Left renal pelvis (tissue), 4 donors: ENCODE results near the gene SYT2. TPM values are rescaled to one million over a fixed set of nuclear protein-coding genes. Genes with fewer than 3 reads are reported as not detected.

Experiments used
- DNase-seq, 4 donors: peaks; one replicate each; pipeline ENCODE4 v3.0.0-alpha.2; 2013; ENCODE audit warnings: low read depth in 4 of 4, low spot score in 3 of 4
- polyA plus RNA-seq, 4 donors: library from polyadenylated mRNA; unstranded; fragments of 120-200 nt; gene quantifications; one replicate each; pipeline ENCODE4 v1.2.1, GENCODE V29; 2013; ENCODE audit not compliant: insufficient read length in 4 of 4

Gene SYT2
- polyA plus RNA-seq, 4 donors: 2.0 to 3.0 (median 2.0) TPM

DNA sequence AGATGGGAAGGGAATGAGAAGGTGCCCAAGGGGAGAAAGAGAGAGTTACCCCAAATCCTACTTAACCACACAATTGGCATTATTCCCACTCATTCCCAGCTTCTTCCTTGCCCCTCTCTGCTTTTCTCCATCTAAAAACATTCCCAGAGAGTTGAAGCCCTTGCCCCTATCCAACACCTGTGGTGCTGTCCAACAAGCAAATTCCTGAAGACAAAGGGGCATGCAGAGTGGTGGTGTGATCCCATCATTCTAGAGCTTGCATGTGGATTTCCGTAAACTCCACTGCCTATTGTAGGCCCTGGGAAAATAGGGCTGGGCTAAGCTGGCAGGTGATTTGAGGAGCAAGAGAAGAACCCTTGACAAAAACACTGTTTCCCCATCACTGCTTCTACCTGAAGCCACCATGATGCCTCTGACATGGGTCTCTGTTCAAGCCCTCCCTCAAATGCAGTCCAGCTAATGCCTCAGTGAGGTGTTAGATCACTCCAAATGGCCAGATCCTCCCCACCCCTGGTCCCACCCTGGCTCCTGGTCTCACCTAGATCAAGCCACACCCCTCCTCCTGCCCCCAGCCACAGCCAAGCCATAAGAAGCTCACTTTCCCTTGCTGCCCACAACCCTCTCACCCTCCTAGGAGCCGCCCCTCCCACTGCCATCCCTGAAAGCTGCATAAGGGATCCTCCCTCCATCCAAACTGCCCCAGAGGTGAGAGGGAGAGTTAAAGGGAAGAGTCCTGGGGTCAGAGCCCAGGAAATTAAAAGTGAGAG is 29.5 kb downstream of the SYT2 start:
- peak in 1 of 4 donors; percentile 24 for DNase-seq

DNA sequence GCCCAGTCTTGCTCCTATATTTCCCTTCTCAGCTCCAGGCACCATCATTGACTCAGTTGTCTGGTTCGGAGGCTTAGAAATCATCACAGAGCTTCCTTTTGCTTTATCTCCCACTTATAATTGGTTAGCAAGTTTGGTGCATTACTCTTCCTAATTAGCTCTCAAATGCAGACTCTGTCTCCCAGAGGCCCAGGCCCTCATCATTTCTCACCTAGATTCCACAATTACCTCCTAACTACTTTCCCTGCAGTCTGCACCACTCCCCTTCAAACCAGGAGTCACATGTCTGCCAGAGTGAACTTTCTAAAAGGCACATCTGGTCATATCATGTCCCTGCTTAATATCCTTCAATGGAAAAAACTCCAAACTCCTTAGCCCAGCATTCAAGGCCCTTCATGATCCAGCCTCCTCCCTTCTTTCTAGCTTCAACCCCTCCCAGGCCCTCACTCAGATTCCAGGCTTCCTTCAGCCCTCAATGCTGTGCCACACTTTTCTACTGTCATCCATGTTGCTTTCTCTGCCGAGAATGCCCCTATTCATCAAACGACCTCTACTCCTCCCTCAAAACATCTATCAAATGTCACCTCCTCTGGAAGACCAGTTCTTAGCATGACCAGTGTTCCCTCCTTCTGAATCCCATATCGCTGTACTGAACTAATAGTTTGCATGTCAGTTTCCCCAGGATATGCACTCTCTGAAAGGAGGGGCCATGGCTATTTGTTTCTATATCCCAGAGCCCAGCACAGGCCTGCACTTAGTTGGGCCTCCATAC is 30.7 kb downstream of the SYT2 start:
- no peak for DNase-seq

DNA sequence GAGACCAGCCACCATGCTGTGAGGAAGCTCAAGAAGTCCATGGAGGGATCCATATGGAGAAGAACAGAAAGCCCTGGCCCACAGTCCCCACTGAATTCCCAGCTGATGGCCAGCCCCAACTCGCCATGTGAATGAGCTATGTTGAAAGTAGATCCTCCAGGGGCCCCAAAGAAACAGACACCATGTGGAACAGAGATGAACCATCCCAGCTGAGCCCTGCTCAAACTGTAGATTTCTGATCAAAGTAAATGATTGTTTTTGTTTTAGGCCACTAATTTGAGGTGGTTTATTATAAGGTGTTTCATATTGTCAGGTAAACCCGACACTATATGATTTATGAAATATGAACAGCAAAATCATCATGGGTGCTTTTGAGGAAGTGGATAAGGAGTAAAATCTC is 32.8 kb downstream of the SYT2 start:
- DNase-seq: no peak

DNA sequence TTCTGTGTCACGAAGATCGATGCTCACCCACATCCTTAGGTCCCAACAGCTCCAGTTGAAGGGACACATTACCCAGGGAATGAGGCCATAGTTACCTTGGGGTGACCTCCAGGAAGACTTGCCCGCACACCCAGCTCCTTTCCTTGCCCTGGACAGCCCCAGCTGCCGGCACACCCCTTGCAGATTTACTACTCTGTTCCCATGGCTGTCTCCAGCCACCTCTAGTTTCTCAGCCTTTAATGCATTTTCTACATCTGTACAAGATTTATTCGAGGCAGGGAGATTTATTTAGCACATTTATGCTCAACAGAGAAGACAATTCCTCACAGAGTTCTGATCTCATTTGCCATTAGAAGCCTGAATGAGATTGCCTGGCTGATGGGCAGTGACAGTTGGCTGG is 36.7 kb downstream of the SYT2 start:
- DNase-seq: no peak

DNA sequence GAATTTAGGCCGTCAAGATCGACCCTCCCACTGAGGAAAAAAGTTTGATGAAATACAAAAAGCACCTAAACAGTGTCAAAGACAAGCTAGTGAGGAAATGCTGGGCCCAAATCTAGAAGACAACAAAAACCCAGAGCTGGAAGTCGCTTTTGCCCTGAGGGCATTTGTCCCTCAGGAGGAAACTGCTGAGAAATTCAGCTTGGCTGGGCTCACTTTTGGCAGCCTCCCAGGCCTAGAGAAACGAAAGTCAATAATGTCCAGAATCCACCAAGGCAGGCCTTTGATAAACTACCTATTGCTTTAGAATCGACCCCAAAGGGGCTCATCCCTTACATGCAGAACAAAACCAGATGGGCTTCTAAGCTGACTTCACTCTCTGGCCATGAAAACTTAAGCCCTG is 38.9 kb downstream of the SYT2 start:
- DNase-seq: no peak

DNA sequence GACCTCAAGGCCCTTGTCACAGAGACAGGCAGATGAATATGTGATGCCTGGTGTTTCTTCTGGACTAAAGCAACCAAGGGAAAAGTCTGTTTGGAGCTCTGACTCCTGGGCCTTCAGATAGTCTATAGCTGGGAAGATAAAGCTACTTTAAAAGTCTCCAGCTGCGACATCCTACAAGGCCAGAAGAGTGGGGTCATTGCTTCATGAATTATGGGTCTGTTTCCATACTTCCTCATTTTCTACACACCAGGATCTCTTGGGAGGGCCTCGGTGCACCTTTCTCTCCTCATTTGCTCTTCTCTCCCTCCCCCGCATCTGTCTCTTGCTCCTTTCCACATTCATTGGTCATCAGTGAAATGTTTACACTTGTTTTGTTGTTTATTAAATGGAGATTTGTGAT is 44.8 kb downstream of the SYT2 start:
- DNase-seq: no peak

DNA sequence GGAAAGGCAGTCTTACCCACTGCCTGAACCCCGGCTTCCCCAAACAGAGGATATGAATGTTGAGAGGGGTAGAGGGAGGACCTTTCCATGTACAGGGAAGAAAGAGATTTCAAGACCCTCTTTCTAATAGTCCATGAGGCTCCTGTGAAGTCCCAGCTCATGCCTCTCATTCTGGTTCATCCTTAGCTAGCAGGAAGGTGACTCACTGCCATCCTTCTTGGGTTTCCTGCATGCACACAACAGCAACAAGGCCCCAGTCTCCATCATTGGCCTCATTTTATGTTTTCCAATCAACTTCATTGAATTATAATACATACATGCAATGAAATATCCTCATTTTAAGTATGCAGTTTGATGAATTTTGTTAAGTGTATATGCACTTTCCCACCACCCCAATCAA is 46.2 kb downstream of the SYT2 start:
- DNase-seq: no peak

DNA sequence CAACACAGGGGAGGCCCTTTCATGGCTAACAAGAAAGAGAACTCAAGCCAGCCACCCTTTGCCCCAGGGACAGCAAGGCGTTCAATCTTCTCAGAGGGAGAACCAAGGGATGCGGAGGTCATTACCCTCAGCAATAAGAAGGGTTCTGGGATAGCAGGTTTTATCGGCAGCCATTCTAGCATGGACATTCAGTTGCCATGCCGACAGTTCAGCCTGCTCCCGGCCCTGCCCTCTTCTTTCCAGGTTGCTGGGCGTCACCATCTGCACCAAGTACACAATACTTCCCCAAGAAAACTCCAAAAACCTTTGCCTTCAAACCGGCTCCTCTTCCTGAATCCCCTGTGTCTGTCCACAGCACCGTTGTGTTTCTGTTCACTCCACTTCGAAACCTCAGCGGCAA is 47.1 kb downstream of the SYT2 start:
- no peak for DNase-seq

DNA sequence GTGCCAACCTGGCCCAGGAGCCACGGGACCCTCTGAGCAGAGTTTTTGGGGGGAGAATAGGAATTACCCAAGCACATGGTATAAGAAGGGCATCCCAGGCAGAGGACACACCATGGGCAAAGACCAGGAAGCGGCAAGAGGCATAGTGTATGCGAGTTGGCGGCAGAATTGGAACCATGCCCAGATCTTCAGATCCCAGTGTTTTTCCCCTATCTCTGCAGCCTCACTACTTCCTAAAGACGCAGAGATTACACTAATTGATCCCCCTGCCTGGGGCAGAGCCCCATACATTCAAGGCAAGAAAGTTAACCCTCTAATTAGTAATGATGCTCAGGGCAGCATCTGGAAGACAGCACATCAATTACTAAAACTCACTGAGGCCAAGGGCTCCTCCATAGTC is 48.2 kb downstream of the SYT2 start:
- DNase-seq: no peak

DNA sequence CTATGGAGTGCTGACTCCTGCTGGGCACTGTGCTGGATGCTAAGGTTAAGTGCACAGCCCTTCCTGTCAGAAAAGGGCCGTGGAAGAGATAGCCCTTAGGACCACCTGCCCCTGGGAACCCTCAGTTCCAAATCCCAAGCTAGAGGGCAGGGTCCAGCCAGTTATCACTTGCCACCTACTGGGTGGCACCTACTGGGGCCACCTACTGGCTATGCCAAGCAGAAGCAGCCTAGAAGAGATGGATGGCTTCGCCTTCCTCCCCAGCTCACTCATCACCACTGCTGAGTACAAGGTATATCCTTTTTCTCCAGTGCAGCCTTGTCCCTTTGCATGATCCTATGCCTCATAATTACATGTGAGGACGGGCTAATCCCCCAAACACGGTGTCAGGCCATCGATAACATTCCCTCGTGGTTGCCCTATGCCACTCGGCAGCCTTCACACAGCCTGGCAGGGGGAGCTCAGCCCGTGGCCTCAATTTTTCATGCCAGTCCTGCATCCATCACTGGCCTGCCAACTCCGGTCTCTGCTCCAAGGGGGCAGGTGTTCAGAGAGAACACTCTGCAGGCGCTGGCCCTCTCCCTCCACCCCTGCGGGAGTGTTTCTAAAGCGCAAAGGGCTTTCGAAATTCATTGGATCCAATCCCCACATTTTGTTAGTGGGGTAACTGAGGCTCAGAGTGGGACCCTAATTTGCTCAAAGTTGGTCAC is 49.0 kb downstream of the SYT2 start:
- DNase-seq: no peak

DNA sequence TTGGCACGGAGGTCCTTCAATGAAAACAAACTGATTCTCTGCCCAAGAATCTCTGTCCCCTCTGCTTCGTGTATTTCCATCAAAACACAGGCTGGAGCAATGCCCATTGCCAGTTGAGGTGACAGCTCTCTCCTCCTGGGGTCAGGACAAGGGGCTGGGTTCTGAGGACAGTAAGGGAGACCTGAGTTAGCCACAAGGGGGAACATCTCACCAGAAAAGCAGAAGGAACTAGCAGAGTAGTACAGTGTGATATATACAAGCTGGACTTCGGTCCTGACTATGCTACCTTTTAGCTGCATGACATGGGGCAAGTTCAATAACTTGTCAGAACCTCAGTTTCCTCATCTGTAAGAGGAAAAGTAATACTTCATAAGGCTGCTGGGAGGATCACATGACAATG is 50.3 kb downstream of the SYT2 start:
- no peak for DNase-seq

DNA sequence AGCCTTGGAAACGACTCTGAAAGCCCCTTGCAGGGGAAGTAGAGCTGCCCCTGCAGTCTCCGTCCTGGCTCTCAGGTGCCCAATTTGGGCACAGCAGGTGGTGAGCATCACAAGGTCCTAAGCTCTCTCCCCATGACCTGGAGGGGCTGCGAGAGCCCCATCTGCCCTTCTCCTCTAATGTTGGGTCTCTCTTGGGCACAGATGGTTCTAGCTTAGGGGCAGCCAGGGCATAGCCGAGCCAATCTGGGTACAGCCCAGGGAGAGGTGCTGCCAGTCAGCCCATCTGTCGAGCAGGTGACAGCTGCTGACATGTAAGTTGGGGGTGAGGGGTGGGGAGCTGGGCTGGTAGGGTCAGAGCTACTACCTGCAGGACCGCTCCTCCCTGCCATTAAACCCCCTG is 50.7 kb downstream of the SYT2 start:
- no peak for DNase-seq

DNA sequence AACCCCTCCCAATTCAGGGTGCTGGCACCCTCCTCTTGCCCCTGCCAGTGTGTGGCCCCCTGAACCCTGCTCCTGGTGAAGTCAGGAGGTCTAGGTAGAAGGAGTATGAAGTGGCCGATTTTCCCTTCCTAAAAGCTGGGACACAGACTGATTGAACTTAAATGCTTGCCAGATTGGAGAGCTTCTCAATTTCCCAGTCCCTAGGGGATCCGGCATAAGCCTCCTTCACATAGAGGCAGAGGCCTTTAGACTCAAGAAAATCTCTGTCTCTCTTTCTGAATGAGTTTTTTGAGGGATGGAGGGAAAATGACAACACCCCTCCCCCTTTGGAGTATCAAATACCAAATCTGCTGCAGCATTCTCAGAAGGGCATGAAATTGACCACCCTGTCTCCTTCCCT is 51.5 kb downstream of the SYT2 start:
- DNase-seq: no peak

DNA sequence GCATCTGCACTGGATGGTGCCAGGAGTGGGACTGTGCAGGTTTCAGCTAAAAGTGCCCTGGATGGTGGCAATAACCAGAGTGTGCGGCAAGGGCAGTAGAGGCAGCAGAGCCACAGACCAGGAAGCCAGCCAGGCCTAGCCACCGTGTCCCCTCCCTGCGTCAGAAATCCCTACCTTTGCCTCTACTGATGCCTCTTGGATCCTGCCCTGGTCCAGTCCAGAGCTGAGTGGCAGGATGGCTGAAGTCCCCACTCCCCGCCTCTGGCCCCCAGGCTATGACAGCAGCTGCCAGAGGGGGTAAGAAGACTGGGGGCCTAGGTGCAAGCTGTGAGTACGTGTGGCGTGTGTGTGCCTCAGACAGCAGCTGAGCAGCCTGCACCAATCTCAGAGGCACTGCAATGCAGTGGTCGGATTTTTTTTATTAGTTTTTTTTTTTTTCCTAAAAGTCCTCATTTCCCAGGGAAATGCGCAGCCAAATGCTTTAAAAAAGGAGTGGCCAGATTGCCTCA is 51.9 kb downstream of the SYT2 start:
- no peak for DNase-seq

DNA sequence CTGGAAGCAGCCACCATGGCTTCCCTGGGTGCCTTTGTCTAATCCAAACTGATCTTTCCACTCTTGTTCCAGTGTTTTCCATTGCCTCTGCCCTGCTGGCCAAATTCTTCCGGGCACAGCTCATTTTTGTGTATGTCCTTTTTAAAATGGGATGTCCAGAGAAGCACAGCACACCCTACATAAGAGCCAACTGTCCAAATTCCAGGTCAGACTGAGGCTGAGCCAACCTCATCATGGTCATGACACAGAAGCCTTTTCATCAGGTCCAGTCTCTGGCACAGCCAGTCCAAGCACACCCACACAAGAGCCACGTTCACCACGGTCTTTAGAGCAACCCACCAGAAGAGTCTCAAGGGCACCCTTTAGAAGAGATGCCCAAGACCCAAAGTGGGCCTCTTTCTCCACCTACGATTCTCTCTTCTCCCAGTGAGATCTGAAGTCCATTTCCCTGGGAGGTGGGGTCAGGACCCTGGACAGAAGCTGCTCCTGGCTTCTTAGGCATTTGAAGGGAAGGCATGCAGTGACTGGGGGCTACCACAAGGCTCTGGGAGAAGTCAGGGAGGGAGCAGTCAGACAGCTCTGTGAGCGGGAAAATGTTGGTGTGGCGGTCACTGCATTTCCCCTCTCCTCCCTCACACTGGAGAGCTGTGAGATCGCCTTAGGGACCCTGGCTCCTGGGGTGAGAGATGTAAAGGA is 53.2 kb downstream of the SYT2 start:
- peak in 1 of 4 donors; percentile 29 for DNase-seq

DNA sequence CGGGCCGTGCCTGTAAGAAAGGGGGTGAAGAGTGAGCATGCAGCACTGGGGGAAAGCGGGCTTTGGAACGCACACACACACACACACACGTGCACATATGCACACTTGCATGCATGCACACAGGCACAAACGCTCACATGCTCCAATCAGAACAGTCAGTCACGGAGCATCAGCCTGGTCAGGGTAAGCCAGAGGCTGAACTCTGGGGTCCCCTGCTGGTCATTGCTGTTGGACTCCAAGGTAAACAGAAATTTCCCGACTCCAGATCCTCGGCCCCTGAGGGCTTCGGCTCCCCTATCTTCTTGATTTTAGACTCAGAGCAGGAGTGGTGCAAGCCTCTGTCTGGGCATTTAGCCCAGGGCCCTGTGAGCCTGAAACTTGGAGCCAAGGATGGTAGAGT is 54.2 kb downstream of the SYT2 start:
- DNase-seq: no peak

DNA sequence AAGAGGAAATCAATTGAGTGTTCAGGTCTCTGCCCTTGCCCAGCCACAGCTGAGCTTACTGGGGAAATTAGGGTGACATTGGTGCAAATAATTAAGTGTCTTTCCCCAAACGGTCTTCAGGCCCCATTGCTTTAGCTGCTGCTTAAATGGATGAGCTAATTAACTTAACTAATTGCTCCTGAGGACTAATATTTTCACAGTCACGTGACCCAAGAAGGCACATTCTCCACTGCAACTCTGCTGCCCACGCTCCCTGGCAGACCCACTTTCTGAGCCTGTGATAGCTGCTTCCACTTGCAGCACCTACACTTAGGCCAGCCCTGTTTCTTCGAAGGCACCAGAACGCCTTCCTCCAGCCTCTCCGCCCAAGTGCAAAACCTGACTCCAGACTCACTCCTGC is 56.2 kb downstream of the SYT2 start:
- no peak for DNase-seq

DNA sequence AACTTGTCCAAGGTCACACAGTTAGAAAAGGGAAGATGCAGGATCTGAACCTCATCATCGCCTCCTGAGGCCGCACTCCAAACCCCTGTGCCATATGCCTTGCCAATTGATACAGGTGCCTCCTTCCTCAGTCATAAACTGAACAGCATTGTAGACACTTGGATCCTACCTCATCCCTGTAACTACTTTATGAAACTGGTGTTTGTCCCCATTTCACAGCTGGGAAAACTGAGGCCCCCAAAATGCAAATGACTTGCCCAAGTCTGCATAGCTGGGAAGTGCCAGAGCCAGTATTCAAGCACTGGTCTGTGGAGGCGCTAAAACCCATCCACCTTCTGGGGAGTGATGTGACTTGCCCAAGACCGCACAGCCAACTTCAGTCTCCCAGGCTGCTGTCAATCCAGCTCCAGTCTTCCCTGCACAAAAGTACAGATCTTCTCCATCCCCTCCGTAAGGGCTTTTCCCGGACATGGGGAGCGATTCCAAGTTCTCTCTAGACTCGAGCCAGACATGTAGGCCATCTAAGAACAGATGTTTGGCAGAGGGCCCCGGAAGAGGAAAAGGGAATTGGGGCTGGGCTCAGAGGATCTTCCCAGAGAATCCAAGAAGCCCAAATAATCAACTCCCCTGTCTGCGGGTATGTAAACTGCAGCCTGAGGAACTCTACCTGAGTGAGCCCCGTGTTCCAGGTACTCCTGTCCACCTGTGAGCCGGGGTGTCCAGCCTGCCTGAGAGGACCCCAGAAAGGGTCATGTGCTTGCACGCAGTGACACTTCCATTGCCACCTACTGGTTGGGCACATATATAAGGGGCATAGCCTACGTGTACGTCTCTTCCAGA is 60.5 kb downstream of the SYT2 start:
- no peak for DNase-seq

DNA sequence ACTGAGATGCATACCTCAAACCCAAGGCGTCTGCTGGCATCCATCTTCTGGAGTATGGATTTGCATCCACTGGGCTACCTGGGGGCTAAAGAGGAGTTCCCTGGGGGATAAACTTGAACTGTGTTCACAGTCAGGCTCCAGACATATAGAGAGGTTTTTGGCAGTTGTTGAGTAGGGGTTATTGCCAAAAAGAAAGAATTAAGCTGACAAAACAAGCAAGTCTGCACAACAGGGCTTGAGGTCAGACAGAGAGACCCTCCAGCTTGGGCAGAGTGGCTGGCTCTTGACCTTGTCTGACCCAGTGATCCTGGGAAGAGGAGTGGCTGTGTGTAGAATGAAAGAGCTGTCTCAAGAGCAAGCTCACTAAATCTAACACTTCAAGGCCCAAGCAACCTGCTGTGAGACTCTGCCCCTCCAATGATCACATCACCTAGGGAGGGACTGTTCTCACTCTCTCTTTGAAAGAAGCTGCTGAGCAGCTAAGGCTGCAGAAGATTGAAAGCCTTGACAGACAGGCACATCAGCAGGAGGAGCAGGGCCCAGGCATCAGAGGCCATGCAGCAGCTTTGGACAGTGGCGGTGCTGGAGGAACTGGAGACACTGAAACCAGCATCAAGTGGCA is 61.5 kb downstream of the SYT2 start:
- DNase-seq: no peak

DNA sequence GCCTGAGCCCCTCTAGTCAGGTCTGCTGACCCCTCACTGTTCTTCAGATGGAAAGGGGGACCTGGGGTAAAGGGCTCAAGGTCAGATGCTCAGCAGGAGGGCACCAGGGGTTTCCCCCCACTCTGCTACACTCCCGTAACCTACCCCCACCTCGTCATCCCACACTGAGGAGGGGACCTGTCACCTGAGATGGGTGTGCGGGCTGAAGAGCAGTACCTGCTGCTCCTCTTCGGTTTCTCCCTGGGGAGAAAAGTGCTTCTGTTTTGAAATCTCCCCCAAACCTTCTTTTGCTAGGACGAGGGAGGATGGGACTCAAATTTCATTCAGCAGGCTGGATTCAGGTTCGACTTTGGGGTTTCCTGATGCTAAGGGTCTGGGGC is 65.2 kb downstream of the SYT2 start:
- DNase-seq: no peak
